CD4-positive, alpha-beta T cell treated with Interleukin-4 for 1 hour (primary cell): ENCODE data around the gene NR1D2.
A peak's percentile ranks its signal among the peaks of the same experiment; 100 is the strongest.
"Not testable (repeated sequence)": the region's sequence is repeated elsewhere in the genome, so short reads cannot be mapped to it uniquely, and the experiment has no call there.

Source experiments
- DNase-seq, 2 donors: peaks; one replicate each; pipeline ENCODE4 v3.0.0-alpha.2; 2020 to 2022

Gene NR1D2

GRCh38 chr3:23944861-23945662 lies at the start of gene NR1D2:
Gene NR1D2, plus strand, starts transcription at chr3:23945286. Its CDS starts 293 bp downstream, at chr3:23945579.
- DNase-seq = peak; percentile 78 to 79

- DNase-seq = no peak
Measured at GRCh38 chr3:23900744-23901143, 44.3 kb upstream of the NR1D2 start.

GRCh38 chr3:23904545-23904944 lies 40.5 kb upstream of the NR1D2 start:
- DNase-seq = no peak

- DNase-seq = no peak
Measured at GRCh38 chr3:23909341-23909740, 35.7 kb upstream of the NR1D2 start.

- no peak for DNase-seq
Measured at GRCh38 chr3:23911397-23911796, 33.7 kb upstream of the NR1D2 start.

- not testable (repeated sequence) for DNase-seq
Measured at GRCh38 chr3:23912335-23912734, 32.8 kb upstream of the NR1D2 start.

GRCh38 chr3:23913182-23913581 lies 31.9 kb upstream of the NR1D2 start:
- no peak for DNase-seq

- DNase-seq = no peak
Measured at GRCh38 chr3:23913873-23914743, 31.0 kb upstream of the NR1D2 start.

GRCh38 chr3:23915537-23916108 lies 29.5 kb upstream of the NR1D2 start:
- no peak for DNase-seq

- DNase-seq = peak in 1 of 2 donors; percentile 14
Measured at GRCh38 chr3:23916152-23916885, 28.8 kb upstream of the NR1D2 start.

- peak; percentile 97 to 98 for DNase-seq
Measured at GRCh38 chr3:23916886-23917678, 28.0 kb upstream of the NR1D2 start, which contains the start of the genes NKIRAS1 and RPL15. Gene NKIRAS1, minus strand, starts transcription at chr3:23916990. Its CDS starts 6,086 bp downstream, at chr3:23910904. Gene RPL15, plus strand, starts transcription at chr3:23917132. Its CDS starts 728 bp downstream, at chr3:23917860.

- DNase-seq = not testable (repeated sequence)
Measured at GRCh38 chr3:23917679-23918303, 27.3 kb upstream of the NR1D2 start.

- not testable (repeated sequence) for DNase-seq
Measured at GRCh38 chr3:23918331-23918730, 26.8 kb upstream of the NR1D2 start.

GRCh38 chr3:23919628-23920027 lies 25.5 kb upstream of the NR1D2 start:
- no peak for DNase-seq

- no peak for DNase-seq
Measured at GRCh38 chr3:23920151-23920655, 24.9 kb upstream of the NR1D2 start.

GRCh38 chr3:23921052-23921511 lies 24.0 kb upstream of the NR1D2 start:
- no peak for DNase-seq

- no peak for DNase-seq
Measured at GRCh38 chr3:23923786-23924185, 21.3 kb upstream of the NR1D2 start.

GRCh38 chr3:23926246-23926645 lies 18.8 kb upstream of the NR1D2 start:
- DNase-seq = no peak

GRCh38 chr3:23926736-23927135 lies 18.4 kb upstream of the NR1D2 start:
- no peak for DNase-seq

GRCh38 chr3:23928524-23928923 lies 16.6 kb upstream of the NR1D2 start:
- DNase-seq = no peak

GRCh38 chr3:23931597-23931996 lies 13.5 kb upstream of the NR1D2 start:
- DNase-seq = no peak
